GM19351 (cell line): ENCODE measurements around the gene DNASE1L2.

Experiments
- ATAC-seq: cut with Tn5 transposase; IDR thresholded peaks from one replicate; pipeline ENCODE4 v1.9.1; 2021; ENCODE audit warnings: mild to moderate bottlenecking, moderate library complexity; ENCODE audit not compliant: unreplicated experiment

DNASE1L2 gene

GRCh38 chr16:2267505-2267912 lies 31.3 kb downstream of the DNASE1L2 start:
- peak; percentile 52 for ATAC-seq

- peak; percentile 81 for ATAC-seq
Measured at GRCh38 chr16:2267913-2268666, 31.8 kb downstream of the DNASE1L2 start, which contains the start of gene RNPS1. Gene RNPS1, minus strand, starts transcription at chr16:2268126. Its CDS starts 3,483 bp downstream, at chr16:2264643.

GRCh38 chr16:2270070-2270462 lies 33.8 kb downstream of the DNASE1L2 start:
- ATAC-seq = no peak

- no peak for ATAC-seq
Measured at GRCh38 chr16:2270588-2271470, 34.6 kb downstream of the DNASE1L2 start.

GRCh38 chr16:2271848-2272461 lies 35.7 kb downstream of the DNASE1L2 start:
- ATAC-seq = no peak

- no peak for ATAC-seq
Measured at GRCh38 chr16:2273484-2273883, 37.2 kb downstream of the DNASE1L2 start.

GRCh38 chr16:2273931-2274330 lies 37.7 kb downstream of the DNASE1L2 start:
- no peak for ATAC-seq

GRCh38 chr16:2275476-2276367 lies 39.5 kb downstream of the DNASE1L2 start:
- no peak for ATAC-seq

GRCh38 chr16:2276368-2277195 lies 40.3 kb downstream of the DNASE1L2 start:
- ATAC-seq = no peak

- no peak for ATAC-seq
Measured at GRCh38 chr16:2277466-2278271, 41.4 kb downstream of the DNASE1L2 start.

- ATAC-seq = no peak
Measured at GRCh38 chr16:2278272-2278608, 42.0 kb downstream of the DNASE1L2 start.

GRCh38 chr16:2278956-2279800 lies 42.9 kb downstream of the DNASE1L2 start:
- no peak for ATAC-seq

- ATAC-seq = no peak
Measured at GRCh38 chr16:2280461-2280860, 44.2 kb downstream of the DNASE1L2 start.

- ATAC-seq = no peak
Measured at GRCh38 chr16:2280981-2281542, 44.8 kb downstream of the DNASE1L2 start.

GRCh38 chr16:2282262-2282661 lies 46.0 kb downstream of the DNASE1L2 start:
- no peak for ATAC-seq

- ATAC-seq = no peak
Measured at GRCh38 chr16:2282866-2283555, 46.8 kb downstream of the DNASE1L2 start.
